DOHH2 (cell line): ENCODE results near the gene YES1.

Experiments
- EZH2phosphoT487 ChIP-seq: fragments of 200-600 bp; sonication (generic); IDR thresholded peaks from 2 replicates; pipeline ENCODE4 v1.6.1; 2017; ENCODE audit warnings: borderline replicate concordance, mild to moderate bottlenecking, antibody characterized with exemption, low read length, moderate library complexity, mixed read lengths
- TF ChIP-seq, protein P1 (sequence below): fragments of 200-600 bp; sonication (generic); IDR thresholded peaks from one replicate; pipeline ENCODE4 v1.5.1; 2014; ENCODE audit warnings: antibody characterized with exemption, mild to moderate bottlenecking, low read depth, low read length; ENCODE audit not compliant: poor library complexity, severe bottlenecking

DNA sequence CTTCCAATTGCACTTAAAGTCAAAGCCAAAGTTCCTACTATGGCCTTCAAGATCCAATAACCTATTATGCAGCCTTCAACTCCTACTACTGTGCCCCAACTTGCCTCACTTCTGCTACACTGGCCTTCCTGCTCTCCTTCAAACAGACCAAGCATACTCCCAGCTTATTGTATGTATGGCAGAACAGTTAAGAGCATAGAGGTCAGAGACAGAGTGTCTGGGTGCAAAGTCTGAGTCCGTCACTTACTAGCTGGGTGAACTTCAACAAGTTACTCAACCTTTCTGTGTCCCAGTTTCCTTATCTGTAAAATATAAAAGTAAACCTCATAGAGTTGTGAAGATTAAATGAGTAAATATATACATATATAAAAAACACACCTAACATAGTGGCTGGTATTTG, 37.2 kb downstream of the YES1 start:
- TF ChIP-seq, protein P1, sequence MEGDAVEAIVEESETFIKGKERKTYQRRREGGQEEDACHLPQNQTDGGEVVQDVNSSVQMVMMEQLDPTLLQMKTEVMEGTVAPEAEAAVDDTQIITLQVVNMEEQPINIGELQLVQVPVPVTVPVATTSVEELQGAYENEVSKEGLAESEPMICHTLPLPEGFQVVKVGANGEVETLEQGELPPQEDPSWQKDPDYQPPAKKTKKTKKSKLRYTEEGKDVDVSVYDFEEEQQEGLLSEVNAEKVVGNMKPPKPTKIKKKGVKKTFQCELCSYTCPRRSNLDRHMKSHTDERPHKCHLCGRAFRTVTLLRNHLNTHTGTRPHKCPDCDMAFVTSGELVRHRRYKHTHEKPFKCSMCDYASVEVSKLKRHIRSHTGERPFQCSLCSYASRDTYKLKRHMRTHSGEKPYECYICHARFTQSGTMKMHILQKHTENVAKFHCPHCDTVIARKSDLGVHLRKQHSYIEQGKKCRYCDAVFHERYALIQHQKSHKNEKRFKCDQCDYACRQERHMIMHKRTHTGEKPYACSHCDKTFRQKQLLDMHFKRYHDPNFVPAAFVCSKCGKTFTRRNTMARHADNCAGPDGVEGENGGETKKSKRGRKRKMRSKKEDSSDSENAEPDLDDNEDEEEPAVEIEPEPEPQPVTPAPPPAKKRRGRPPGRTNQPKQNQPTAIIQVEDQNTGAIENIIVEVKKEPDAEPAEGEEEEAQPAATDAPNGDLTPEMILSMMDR = no peak
- no peak for TF ChIP-seq EZH2phosphoT487
